Hepatocyte (in vitro differentiated cells): ENCODE results near the gene RIMS4.

Experiments used
- EZH2 ChIP-seq: fragments of 200-600 bp; sonication (generic); IDR thresholded peaks from 2 replicates; pipeline ENCODE4 v1.6.1; 2016; ENCODE audit warnings: antibody characterized with exemption, mild to moderate bottlenecking, borderline replicate concordance
- TF ChIP-seq, protein P1 (sequence below): fragments of 200-600 bp; sonication (generic); IDR thresholded peaks from 2 replicates; pipeline ENCODE4 v1.5.1; 2016; ENCODE audit warnings: antibody characterized with exemption, mild to moderate bottlenecking; ENCODE audit not compliant: poor library complexity

DNA sequence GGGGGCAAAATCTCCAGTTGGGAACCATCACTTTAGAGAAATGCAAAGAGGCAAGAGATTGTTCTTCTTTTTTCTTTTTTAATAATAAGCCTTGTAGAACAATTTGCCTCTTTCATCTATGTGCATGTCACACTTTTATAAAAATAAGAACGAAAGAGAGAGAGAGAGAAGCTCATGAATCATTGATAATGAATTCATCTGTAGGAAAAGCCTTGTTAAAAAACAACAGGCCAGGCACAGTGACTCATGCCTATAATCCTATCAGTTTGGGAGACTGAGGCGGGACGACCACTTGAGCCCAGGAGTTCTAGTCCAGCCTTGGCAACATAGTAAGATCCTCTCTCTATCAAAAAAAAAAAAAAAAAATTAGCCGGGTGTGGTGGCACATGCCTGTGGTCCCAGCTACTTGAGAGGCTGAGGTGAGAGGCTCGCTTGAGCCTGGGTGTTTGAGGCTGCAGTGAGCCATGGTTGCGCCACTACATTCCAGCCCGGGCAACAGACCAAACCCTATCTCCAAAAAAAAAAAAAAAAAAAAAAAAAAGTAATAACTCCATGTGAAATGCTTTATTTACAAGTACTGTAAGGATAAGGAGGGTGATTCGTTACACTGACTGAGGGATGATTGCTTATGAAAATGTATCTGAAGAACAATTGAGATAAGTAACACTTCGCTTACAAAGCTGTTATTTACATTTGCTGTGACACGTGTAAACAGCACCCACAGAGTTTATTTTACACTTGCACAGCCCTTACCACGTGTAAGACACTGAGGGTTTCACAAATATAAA is 89.2 kb downstream of the RIMS4 start:
- TF ChIP-seq, protein P1, sequence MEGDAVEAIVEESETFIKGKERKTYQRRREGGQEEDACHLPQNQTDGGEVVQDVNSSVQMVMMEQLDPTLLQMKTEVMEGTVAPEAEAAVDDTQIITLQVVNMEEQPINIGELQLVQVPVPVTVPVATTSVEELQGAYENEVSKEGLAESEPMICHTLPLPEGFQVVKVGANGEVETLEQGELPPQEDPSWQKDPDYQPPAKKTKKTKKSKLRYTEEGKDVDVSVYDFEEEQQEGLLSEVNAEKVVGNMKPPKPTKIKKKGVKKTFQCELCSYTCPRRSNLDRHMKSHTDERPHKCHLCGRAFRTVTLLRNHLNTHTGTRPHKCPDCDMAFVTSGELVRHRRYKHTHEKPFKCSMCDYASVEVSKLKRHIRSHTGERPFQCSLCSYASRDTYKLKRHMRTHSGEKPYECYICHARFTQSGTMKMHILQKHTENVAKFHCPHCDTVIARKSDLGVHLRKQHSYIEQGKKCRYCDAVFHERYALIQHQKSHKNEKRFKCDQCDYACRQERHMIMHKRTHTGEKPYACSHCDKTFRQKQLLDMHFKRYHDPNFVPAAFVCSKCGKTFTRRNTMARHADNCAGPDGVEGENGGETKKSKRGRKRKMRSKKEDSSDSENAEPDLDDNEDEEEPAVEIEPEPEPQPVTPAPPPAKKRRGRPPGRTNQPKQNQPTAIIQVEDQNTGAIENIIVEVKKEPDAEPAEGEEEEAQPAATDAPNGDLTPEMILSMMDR = no peak
- TF ChIP-seq EZH2 = no peak
